Prostate gland (tissue), 2 donors: ENCODE measurements around the gene PCDH17. TPM values are rescaled to one million over a fixed set of nuclear protein-coding genes. Genes with fewer than 3 reads are reported as not detected.

Source experiments
- DNase-seq: peaks from one replicate; pipeline ENCODE4 v3.0.0-alpha.2; 2019; ENCODE audit warnings: low spot score
- H3K27ac ChIP-seq, 2 donors: fragments of 200-600 bp; sonication (generic); 2 replicates each; pipeline ENCODE4 v1.5.1; 2017 to 2019
- H3K27me3 ChIP-seq: fragments of 200-600 bp; sonication (generic); replicated peaks from 2 replicates; pipeline ENCODE4 v1.5.1; 2019; ENCODE audit not compliant: insufficient read depth
- H3K36me3 ChIP-seq, 2 donors: fragments of 200-600 bp; sonication (generic); 1 replicate in 1 of 2; 2 replicates in 1 of 2; pipeline versions ENCODE4 v1.5.1 to v1.8.1; 2017 to 2019
- H3K4me1 ChIP-seq: fragments of 200-600 bp; sonication (generic); replicated peaks from 2 replicates; pipeline ENCODE4 v1.5.1; 2019
- H3K4me3 ChIP-seq, 2 donors: fragments of 200-600 bp; sonication (generic); 2 replicates each; pipeline ENCODE4 v1.5.1; 2017 to 2019
- H3K9me3 ChIP-seq: fragments of 200-600 bp; sonication (generic); 2 replicates; pipeline ENCODE4 v1.5.1; 2017
- POLR2A ChIP-seq: fragments of 450-650 bp; IDR thresholded peaks from one replicate; pipeline ENCODE4 v1.6.1; 2016; ENCODE audit warnings: antibody characterized with exemption, mild to moderate bottlenecking
- POLR2AphosphoS5 ChIP-seq: sonication (generic); formaldehyde crosslinking; IDR thresholded peaks from one replicate; pipeline ENCODE4 v1.6.1; 2017; ENCODE audit warnings: antibody characterized with exemption
- WGBS: methylation state at CpG from one replicate; pipeline ENCODE4 v1.1.5; 2018; 5-methylcytosine and 5-hydroxymethylcytosine counted together
- intact Hi-C: fragments of 100-400 bp; cut with DNase I; formaldehyde crosslinking; loops from one replicate; pipeline ENCODE4 v1.14.2; 2022
- total RNA-seq, 2 donors: library from RNA; depleted of rRNA; stranded (reverse); fragments of >200 nt; gene quantifications; one replicate each; pipeline ENCODE4 v1.1.0, GENCODE V29; 2016
- TF ChIP-seq, protein P1 (sequence below), 4 experiments: fragments of 200-600 bp in 2 of 4; fragments of 450-650 bp in 2 of 4; sonication (generic) in 2 of 4; IDR thresholded peaks; 1 replicate in 3 of 4; 2 replicates in 1 of 4; pipeline ENCODE4 v1.5.1; 2016 to 2019; ENCODE audit warnings: antibody characterized with exemption in 4 of 4, mild to moderate bottlenecking in 2 of 4, moderate library complexity in 2 of 4

Gene PCDH17
- total RNA-seq, 2 donors from 2014 or later, result 2.5 to 13.7 TPM

DNA sequence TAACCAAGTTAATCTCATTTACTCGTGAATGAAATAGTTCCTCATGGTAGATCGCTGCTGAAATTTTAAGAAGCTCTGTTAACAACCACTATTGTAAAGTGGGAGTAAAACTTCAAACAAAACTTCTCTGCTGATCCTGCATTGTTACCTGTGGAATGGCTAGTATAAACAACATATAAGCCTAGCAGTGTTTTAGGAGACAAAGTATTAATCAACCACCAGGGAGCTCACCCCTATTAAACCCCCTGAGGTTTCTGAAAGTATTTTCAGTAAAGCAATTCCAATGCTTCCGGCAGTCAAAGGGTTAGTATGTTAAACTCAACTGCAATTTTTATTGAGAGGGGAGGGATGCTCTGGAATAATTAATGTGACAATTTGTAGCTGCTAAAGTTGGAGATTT is 30.0 kb upstream of the PCDH17 start:
- intact Hi-C loops, result no loop called here
- no peak for DNase-seq
- Histone ChIP-seq H3K4me3 (no peak overlapping the region), H3K9me3 (no peaks in the 10 kb centered on the region), H3K27ac (no peak overlapping the region), H3K36me3 (no peaks in the 10 kb centered on the region), H3K4me1 (no peaks in the 10 kb centered on the region), H3K27me3 (no peaks in the 10 kb centered on the region)
- no peak for TF ChIP-seq POLR2A
- TF ChIP-seq, protein P1, sequence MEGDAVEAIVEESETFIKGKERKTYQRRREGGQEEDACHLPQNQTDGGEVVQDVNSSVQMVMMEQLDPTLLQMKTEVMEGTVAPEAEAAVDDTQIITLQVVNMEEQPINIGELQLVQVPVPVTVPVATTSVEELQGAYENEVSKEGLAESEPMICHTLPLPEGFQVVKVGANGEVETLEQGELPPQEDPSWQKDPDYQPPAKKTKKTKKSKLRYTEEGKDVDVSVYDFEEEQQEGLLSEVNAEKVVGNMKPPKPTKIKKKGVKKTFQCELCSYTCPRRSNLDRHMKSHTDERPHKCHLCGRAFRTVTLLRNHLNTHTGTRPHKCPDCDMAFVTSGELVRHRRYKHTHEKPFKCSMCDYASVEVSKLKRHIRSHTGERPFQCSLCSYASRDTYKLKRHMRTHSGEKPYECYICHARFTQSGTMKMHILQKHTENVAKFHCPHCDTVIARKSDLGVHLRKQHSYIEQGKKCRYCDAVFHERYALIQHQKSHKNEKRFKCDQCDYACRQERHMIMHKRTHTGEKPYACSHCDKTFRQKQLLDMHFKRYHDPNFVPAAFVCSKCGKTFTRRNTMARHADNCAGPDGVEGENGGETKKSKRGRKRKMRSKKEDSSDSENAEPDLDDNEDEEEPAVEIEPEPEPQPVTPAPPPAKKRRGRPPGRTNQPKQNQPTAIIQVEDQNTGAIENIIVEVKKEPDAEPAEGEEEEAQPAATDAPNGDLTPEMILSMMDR (IDR thresholded peaks at IDR 0.05), result no peak
- TF ChIP-seq POLR2AphosphoS5, result no peak
- 11% methylated on average over 3 of the region's 3 CpGs for WGBS

DNA sequence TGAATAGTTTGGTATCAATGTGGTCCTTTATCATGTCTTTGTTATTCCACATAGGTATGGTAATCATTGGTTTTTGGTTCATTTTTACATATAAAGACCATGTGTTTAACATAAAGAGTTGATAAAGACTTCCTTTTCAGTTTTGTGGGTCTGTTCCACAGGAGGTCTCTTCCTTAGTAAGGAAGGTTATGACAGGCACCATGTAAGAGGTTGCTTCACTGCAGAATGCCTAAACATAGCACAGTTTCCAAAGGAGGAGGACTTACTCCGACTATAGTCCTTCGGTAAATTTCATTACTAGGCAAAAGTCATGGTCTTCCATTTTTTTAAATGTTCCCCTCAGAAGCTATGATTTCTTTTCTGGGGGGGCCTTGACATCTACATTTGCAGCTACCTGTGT is 27.1 kb upstream of the PCDH17 start:
- H3K4me1 ChIP-seq, result no peaks in the 10 kb centered on the region
- 80% methylated on average over 2 of the region's 2 CpGs for WGBS
- DNase-seq, result no peak
- H3K9me3 ChIP-seq, result no peaks in the 10 kb centered on the region
- no peak overlapping the region for H3K4me3 ChIP-seq
- no peaks in the 10 kb centered on the region for H3K36me3 ChIP-seq
- H3K27ac ChIP-seq, result no peak overlapping the region
- no peaks in the 10 kb centered on the region for H3K27me3 ChIP-seq
- intact Hi-C loops, result no loop called here
- TF ChIP-seq POLR2AphosphoS5, result no peak
- no peak for TF ChIP-seq POLR2A
- TF ChIP-seq, protein P1 (IDR thresholded peaks at IDR 0.05), result no peak

DNA sequence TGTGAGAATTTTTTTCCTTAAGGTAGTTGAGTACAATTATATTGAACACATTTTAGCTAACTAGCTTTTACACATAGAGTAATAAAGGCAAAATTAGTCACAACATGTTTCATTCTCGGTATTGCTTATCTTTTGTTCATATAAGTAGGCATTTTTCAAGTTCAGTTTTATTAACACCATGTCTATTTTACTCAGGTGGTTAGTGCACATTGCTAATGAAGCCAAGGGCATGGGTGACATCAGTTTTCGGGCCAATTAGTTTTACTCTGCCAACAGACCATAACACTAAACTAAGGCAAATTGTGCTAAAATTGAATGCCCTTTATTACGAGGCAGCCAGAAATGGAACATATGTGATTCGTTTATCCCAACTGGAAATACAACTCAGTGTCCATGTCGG is 19.6 kb upstream of the PCDH17 start:
- intact Hi-C loops, result no loop called here
- H3K9me3 ChIP-seq, result no peaks in the 10 kb centered on the region
- H3K27ac ChIP-seq, result no peak overlapping the region
- WGBS, result 78% methylated on average over 5 of the region's 5 CpGs
- H3K36me3 ChIP-seq, result no peaks in the 10 kb centered on the region
- peaks cover 2% of the 10 kb centered on the region for H3K27me3 ChIP-seq
- H3K4me1 ChIP-seq, result no peaks in the 10 kb centered on the region
- no peak overlapping the region for H3K4me3 ChIP-seq
- no peak for TF ChIP-seq POLR2AphosphoS5
- TF ChIP-seq POLR2A, result no peak
- TF ChIP-seq, protein P1 (IDR thresholded peaks at IDR 0.05), result no peak
- DNase-seq, result no peak

DNA sequence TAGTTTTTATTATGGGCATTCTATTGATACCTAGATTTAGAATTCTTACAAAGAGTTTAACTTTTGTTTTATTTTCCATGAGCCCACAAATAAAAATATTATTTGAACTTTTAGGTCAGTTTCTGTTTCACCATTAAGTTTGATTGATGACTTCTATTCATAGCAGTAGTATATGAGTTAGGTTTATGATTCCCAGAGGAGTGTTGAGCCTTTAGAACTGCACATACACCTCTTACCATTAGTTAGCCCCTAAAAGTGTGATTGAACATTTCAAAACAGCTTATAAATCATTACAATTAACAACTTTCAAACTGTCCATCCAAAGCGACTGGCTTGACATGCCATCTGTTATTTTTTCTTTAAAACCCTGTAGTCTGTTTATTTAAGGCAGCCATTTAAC is 19.0 kb upstream of the PCDH17 start:
- DNase-seq, result no peak
- no peak overlapping the region for H3K27ac ChIP-seq
- H3K27me3 ChIP-seq, result peaks cover 2% of the 10 kb centered on the region
- no peaks in the 10 kb centered on the region for H3K9me3 ChIP-seq
- WGBS, result 73% methylated on average over 1 of the region's 1 CpG
- TF ChIP-seq, protein P1 (IDR thresholded peaks at IDR 0.05), result no peak
- TF ChIP-seq POLR2A (no peak), POLR2AphosphoS5 (no peak)
- H3K4me1 ChIP-seq, result no peaks in the 10 kb centered on the region
- intact Hi-C loops, result no loop called here
- no peaks in the 10 kb centered on the region for H3K36me3 ChIP-seq
- H3K4me3 ChIP-seq, result no peak overlapping the region

DNA sequence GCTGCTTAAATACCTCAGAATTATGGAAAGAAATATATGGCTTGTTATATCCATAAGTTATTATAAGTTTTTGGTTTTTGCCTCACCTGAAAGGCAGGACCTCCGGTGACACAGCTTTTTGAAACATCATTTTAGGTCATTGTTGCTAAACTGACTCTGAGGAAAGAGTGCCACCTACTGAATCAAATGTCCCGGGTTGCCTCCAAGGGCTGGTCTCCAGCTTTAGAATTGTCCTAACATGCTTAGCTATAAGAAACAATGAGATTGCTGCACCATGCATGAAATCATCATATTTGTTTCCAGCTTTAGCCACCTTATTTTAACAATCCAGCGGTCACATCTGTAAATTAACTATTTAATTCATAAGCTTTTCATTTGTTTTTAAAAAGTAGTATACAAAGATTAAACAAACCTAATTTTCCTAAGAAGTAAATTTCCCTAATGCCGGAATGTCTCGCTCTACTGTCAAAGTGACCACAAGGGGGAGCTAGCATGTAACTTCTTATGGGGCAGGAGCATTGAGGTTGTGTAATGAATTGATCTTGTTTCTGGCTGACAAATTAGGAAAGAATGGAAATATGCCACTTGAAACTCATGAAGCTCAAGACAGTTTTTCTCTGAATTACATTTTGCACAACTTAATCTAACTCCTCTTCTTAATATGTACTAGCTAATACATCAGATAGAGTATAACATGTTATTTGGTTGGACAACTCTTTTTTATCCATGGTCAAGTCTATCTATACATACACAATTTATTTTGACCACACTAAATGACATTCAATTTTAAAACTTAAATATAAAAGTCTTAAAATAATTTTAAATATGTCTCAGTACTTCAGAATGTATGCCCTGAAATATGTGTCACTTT is 6.7 kb upstream of the PCDH17 start:
- H3K36me3 ChIP-seq, result no peaks in the 10 kb centered on the region
- intact Hi-C loops, result no loop called here
- no peaks in the 10 kb centered on the region for H3K4me1 ChIP-seq
- H3K27ac ChIP-seq, result no peak overlapping the region
- peaks cover 7% of the 10 kb centered on the region for H3K27me3 ChIP-seq
- H3K4me3 ChIP-seq, result no peak overlapping the region
- no peaks in the 10 kb centered on the region for H3K9me3 ChIP-seq
- no peak for DNase-seq
- WGBS, result 3% methylated on average over 5 of the region's 5 CpGs
- TF ChIP-seq POLR2AphosphoS5 (no peak), POLR2A (no peak)
- TF ChIP-seq, protein P1 (IDR thresholded peaks at IDR 0.05), result peak in 2 of 4 experiments; percentile 26 to 42
